H1 (cell line): Measurements from ENCODE around the gene FBLN2. TPM values are rescaled to one million over a fixed set of nuclear protein-coding genes. Genes with fewer than 3 reads are reported as not detected.

Source experiments
- CEBPB ChIP-seq: IDR thresholded peaks from 2 replicates; pipeline ENCODE4 v1.6.1; 2012; ENCODE audit warnings: low read depth, low read length
- CHD1 ChIP-seq: IDR thresholded peaks from 2 replicates; pipeline ENCODE4 v1.6.1; 2012; ENCODE audit warnings: low read depth, low read length, improper control_type of control experiment
- EZH2 ChIP-seq: fragments of 200-600 bp; sonication (generic); IDR thresholded peaks from 2 replicates; pipeline ENCODE4 v1.7.1; 2012; ENCODE audit warnings: low read depth, mild to moderate bottlenecking, moderate library complexity, low read length, inconsistent platforms; ENCODE audit not compliant: severe bottlenecking
- FOSL1 ChIP-seq: IDR thresholded peaks from 2 replicates; pipeline ENCODE4 v1.6.1; 2011; ENCODE audit warnings: mild to moderate bottlenecking, low read depth, low read length, moderate library complexity; ENCODE audit not compliant: insufficient read depth
- SAP30 ChIP-seq: fragments of 300-600 bp; sonication (generic); IDR thresholded peaks from 2 replicates; pipeline ENCODE4 v1.7.1; 2012; ENCODE audit warnings: low read length, moderate library complexity, mild to moderate bottlenecking, inconsistent platforms; ENCODE audit not compliant: insufficient read depth, insufficient replicate concordance
- polyA plus RNA-seq, 7 experiments: library from polyadenylated mRNA; depleted of rRNA in 3 of 7; stranded (reverse) in 5 of 7; unstranded in 2 of 7; fragments of >200 nt in 5 of 7; fragments of 200-250 nt in 2 of 7; gene quantifications; 1 replicate in 5 of 7; 2 replicates in 1 of 7; 4 replicates in 1 of 7; pipeline versions ENCODE4 v1.2.1 to v1.2.3, GENCODE V29; 2011 to 2013; ENCODE audit warnings: missing spikeins in 2 of 7, mixed read lengths in 2 of 7
- total RNA-seq: library from RNA; stranded (reverse); fragmentation: NEBNext Ultra II Directional; extraction: Animal tissue kit (Norgen Biotek cat#: 25700); gene quantifications from 2 replicates; pipeline ENCODE4 v1.2.1, GENCODE V29; 2021
- TF ChIP-seq, protein P1 (sequence below): fragments of 300-600 bp; sonication (generic); IDR thresholded peaks from 2 replicates; pipeline ENCODE4 v1.7.1; 2012; ENCODE audit warnings: low read length, moderate library complexity, mild to moderate bottlenecking, inconsistent platforms; ENCODE audit not compliant: insufficient replicate concordance

The FBLN2 gene
- total and polyA plus RNA-seq, 2 of the 8 experiments (the other 6 are each of a cell fraction or from before 2014, with no cell fraction given), result 17.4 to 24.2 TPM

DNA sequence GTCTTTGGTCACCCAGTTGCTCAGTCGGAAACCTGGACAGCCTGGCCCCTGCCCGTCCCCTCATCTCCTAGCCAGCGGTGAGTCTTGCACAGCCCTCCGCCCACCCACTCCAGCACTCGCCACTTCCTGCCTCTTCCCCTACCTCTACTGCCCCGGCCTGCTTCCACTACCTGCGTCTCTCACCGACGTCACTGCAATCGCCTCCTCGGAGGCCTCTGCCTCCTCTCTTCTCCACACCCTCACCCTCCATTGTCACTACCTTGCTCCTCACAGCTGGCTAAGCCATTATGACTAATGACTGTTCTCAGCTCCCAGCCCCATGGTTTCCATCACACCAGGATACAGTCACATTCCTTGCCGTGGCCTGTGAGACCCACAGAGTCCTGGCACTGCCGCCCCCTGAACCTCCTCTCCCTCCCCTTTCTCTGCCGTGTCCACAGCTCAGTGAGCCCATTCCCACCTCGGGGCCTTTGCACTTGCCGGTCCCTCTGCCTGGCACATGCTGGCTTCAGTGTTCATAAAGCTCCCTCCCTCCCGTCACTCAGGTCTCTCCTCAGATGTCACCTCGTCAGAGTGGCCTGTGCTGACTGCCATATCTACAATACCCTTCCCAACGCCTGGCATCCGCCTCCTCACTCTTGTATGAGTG is 104.8 kb downstream of the FBLN2 start (continued):
- no peak for TF ChIP-seq FOSL1
- TF ChIP-seq SAP30, result no peak
- no peak for TF ChIP-seq EZH2
- TF ChIP-seq, protein P1, sequence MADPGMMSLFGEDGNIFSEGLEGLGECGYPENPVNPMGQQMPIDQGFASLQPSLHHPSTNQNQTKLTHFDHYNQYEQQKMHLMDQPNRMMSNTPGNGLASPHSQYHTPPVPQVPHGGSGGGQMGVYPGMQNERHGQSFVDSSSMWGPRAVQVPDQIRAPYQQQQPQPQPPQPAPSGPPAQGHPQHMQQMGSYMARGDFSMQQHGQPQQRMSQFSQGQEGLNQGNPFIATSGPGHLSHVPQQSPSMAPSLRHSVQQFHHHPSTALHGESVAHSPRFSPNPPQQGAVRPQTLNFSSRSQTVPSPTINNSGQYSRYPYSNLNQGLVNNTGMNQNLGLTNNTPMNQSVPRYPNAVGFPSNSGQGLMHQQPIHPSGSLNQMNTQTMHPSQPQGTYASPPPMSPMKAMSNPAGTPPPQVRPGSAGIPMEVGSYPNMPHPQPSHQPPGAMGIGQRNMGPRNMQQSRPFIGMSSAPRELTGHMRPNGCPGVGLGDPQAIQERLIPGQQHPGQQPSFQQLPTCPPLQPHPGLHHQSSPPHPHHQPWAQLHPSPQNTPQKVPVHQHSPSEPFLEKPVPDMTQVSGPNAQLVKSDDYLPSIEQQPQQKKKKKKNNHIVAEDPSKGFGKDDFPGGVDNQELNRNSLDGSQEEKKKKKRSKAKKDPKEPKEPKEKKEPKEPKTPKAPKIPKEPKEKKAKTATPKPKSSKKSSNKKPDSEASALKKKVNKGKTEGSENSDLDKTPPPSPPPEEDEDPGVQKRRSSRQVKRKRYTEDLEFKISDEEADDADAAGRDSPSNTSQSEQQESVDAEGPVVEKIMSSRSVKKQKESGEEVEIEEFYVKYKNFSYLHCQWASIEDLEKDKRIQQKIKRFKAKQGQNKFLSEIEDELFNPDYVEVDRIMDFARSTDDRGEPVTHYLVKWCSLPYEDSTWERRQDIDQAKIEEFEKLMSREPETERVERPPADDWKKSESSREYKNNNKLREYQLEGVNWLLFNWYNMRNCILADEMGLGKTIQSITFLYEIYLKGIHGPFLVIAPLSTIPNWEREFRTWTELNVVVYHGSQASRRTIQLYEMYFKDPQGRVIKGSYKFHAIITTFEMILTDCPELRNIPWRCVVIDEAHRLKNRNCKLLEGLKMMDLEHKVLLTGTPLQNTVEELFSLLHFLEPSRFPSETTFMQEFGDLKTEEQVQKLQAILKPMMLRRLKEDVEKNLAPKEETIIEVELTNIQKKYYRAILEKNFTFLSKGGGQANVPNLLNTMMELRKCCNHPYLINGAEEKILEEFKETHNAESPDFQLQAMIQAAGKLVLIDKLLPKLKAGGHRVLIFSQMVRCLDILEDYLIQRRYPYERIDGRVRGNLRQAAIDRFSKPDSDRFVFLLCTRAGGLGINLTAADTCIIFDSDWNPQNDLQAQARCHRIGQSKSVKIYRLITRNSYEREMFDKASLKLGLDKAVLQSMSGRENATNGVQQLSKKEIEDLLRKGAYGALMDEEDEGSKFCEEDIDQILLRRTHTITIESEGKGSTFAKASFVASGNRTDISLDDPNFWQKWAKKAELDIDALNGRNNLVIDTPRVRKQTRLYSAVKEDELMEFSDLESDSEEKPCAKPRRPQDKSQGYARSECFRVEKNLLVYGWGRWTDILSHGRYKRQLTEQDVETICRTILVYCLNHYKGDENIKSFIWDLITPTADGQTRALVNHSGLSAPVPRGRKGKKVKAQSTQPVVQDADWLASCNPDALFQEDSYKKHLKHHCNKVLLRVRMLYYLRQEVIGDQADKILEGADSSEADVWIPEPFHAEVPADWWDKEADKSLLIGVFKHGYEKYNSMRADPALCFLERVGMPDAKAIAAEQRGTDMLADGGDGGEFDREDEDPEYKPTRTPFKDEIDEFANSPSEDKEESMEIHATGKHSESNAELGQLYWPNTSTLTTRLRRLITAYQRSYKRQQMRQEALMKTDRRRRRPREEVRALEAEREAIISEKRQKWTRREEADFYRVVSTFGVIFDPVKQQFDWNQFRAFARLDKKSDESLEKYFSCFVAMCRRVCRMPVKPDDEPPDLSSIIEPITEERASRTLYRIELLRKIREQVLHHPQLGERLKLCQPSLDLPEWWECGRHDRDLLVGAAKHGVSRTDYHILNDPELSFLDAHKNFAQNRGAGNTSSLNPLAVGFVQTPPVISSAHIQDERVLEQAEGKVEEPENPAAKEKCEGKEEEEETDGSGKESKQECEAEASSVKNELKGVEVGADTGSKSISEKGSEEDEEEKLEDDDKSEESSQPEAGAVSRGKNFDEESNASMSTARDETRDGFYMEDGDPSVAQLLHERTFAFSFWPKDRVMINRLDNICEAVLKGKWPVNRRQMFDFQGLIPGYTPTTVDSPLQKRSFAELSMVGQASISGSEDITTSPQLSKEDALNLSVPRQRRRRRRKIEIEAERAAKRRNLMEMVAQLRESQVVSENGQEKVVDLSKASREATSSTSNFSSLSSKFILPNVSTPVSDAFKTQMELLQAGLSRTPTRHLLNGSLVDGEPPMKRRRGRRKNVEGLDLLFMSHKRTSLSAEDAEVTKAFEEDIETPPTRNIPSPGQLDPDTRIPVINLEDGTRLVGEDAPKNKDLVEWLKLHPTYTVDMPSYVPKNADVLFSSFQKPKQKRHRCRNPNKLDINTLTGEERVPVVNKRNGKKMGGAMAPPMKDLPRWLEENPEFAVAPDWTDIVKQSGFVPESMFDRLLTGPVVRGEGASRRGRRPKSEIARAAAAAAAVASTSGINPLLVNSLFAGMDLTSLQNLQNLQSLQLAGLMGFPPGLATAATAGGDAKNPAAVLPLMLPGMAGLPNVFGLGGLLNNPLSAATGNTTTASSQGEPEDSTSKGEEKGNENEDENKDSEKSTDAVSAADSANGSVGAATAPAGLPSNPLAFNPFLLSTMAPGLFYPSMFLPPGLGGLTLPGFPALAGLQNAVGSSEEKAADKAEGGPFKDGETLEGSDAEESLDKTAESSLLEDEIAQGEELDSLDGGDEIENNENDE, result no peak
- TF ChIP-seq CHD1, result no peak
- TF ChIP-seq CEBPB, result no peak
